ENCODE data around the gene ELOVL5.

The ELOVL5 gene

GRCh38 chr6:53268858-53269608, 79.7 kb downstream of the ELOVL5 start:
- no peak for DNase-seq

- no peak for DNase-seq
These were observed 82.1 kb downstream of the ELOVL5 start for GRCh38 chr6:53266553-53267090.

- DNase-seq, result no peak
These were observed 83.7 kb downstream of the ELOVL5 start for GRCh38 chr6:53264915-53265607.

- no peak for DNase-seq
These were observed 84.4 kb downstream of the ELOVL5 start for GRCh38 chr6:53264337-53264736.

GRCh38 chr6:53263917-53264316, 84.8 kb downstream of the ELOVL5 start:
- no peak for DNase-seq

GRCh38 chr6:53259860-53260580, 88.7 kb downstream of the ELOVL5 start:
- DNase-seq, result no peak

- DNase-seq, result no peak
These were observed 90.0 kb downstream of the ELOVL5 start for GRCh38 chr6:53258774-53259155.

GRCh38 chr6:53258076-53258773, 90.5 kb downstream of the ELOVL5 start:
- no peak for DNase-seq

- DNase-seq, result no peak
These were observed 91.2 kb downstream of the ELOVL5 start for GRCh38 chr6:53257533-53257932.

GRCh38 chr6:53257001-53257400, 91.7 kb downstream of the ELOVL5 start:
- DNase-seq, result no peak

GRCh38 chr6:53252177-53252692, 96.5 kb downstream of the ELOVL5 start:
- no peak for DNase-seq

- no peak for DNase-seq
These were observed 97.6 kb downstream of the ELOVL5 start for GRCh38 chr6:53251033-53251672.

GRCh38 chr6:53250176-53251032, 98.3 kb downstream of the ELOVL5 start:
- no peak for DNase-seq

- DNase-seq, result no peak
These were observed 101.8 kb downstream of the ELOVL5 start for GRCh38 chr6:53246924-53247323.

- DNase-seq, result no peak
These were observed 103.8 kb downstream of the ELOVL5 start for GRCh38 chr6:53244958-53245357.

GRCh38 chr6:53244399-53244931, 104.3 kb downstream of the ELOVL5 start:
- no peak for DNase-seq

- DNase-seq, result no peak
These were observed 106.8 kb downstream of the ELOVL5 start for GRCh38 chr6:53241938-53242337.

GRCh38 chr6:53240761-53241160, 108.0 kb downstream of the ELOVL5 start:
- DNase-seq, result no peak

- DNase-seq, result no peak
These were observed 108.6 kb downstream of the ELOVL5 start for GRCh38 chr6:53240139-53240538.

GRCh38 chr6:53239526-53239925, 109.2 kb downstream of the ELOVL5 start:
- DNase-seq, result no peak

- no peak for DNase-seq
These were observed 110.4 kb downstream of the ELOVL5 start for GRCh38 chr6:53238311-53238710.
